Osteoblast (primary cell): ENCODE measurements around the gene CPLANE1. TPM values are rescaled to one million over a fixed set of nuclear protein-coding genes. Genes with fewer than 3 reads are reported as not detected.
A peak's percentile ranks its signal among the peaks of the same experiment; 100 is the strongest.

Source experiments
- DNase-seq: peaks from one replicate; pipeline ENCODE4 v3.0.0; 2011; ENCODE audit warnings: low spot score, mixed read lengths; ENCODE audit not compliant: insufficient read length; ENCODE audit errors: missing footprints
- H2AFZ ChIP-seq: 2 replicates; pipeline ENCODE4 v1.6.0; 2011; ENCODE audit warnings: mild to moderate bottlenecking, low read length
- H3K27ac ChIP-seq: 2 replicates; pipeline ENCODE4 v1.5.1; 2011; ENCODE audit warnings: mild to moderate bottlenecking, low read depth, low read length, moderate library complexity
- H3K27me3 ChIP-seq: 2 replicates; pipeline ENCODE4 v1.6.0; 2012; ENCODE audit warnings: mild to moderate bottlenecking, control low read depth, inconsistent platforms, low read length, moderate library complexity; ENCODE audit not compliant: insufficient read depth
- H3K36me3 ChIP-seq: 2 replicates; pipeline ENCODE4 v1.5.1; 2011; ENCODE audit warnings: mild to moderate bottlenecking, low read length, control low read depth, moderate library complexity; ENCODE audit not compliant: insufficient read depth
- H3K4me1 ChIP-seq: 2 replicates; pipeline ENCODE4 v1.5.1; 2011; ENCODE audit warnings: mild to moderate bottlenecking, low read length, control low read depth, moderate library complexity; ENCODE audit not compliant: insufficient read depth
- H3K4me2 ChIP-seq: 2 replicates; pipeline ENCODE4 v1.6.0; 2011; ENCODE audit warnings: mild to moderate bottlenecking, low read length; ENCODE audit not compliant: insufficient read depth
- H3K4me3 ChIP-seq: fragments of 200-600 bp; sonication (generic); 3 replicates; pipeline ENCODE4 v1.5.1; 2012; ENCODE audit warnings: mild to moderate bottlenecking, low read length, inconsistent platforms; ENCODE audit not compliant: insufficient read depth
- H3K79me2 ChIP-seq: 2 replicates; pipeline ENCODE4 v1.6.0; 2012; ENCODE audit warnings: mild to moderate bottlenecking, low read length, control low read depth, inconsistent platforms; ENCODE audit not compliant: insufficient read depth
- H3K9me3 ChIP-seq: 2 replicates; pipeline ENCODE4 v1.5.1; 2011; ENCODE audit warnings: low read depth, low read length, control low read depth
- H4K20me1 ChIP-seq: 2 replicates; pipeline ENCODE4 v1.6.0; 2012; ENCODE audit warnings: mild to moderate bottlenecking, low read length, control low read depth; ENCODE audit not compliant: insufficient read depth
- total RNA-seq: library from RNA; depleted of rRNA; stranded (reverse); fragments of >200 nt; gene quantifications from 2 replicates; pipeline ENCODE4 v1.2.3, GENCODE V29; 2012
- TF ChIP-seq, protein P1 (sequence below): IDR thresholded peaks from 2 replicates; pipeline ENCODE4 v1.5.1; 2011; ENCODE audit warnings: mild to moderate bottlenecking, low read depth, low read length, moderate library complexity; ENCODE audit errors: extremely low read depth

Gene CPLANE1
- total RNA-seq, 1 donor, result 52.1 TPM

DNA sequence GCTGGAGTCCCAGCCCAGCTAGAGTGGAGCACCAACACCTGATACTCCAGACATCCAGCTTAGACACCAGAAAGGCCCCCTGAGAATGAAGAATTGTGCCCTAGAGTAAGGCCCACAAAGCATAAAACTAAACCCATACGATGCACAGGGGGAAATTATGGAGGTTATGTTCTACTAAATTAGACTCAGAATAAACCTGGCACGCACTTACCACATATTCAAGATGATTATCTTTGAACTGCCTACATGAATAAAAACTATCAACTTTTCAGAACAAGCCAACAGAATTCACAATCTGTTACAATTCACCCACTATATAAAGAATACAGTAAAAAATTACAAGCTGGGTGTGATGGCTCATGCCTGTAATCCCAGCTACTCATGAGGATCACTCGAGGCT is 168.5 kb downstream of the CPLANE1 start:
- DNase-seq, result no peak
- no peaks in the 10 kb centered on the region for H3K79me2 ChIP-seq
- H3K9me3 ChIP-seq, result no peaks in the 10 kb centered on the region
- H3K4me2 ChIP-seq, result no peak overlapping the region
- no peak overlapping the region for H2AFZ ChIP-seq
- TF ChIP-seq, protein P1, sequence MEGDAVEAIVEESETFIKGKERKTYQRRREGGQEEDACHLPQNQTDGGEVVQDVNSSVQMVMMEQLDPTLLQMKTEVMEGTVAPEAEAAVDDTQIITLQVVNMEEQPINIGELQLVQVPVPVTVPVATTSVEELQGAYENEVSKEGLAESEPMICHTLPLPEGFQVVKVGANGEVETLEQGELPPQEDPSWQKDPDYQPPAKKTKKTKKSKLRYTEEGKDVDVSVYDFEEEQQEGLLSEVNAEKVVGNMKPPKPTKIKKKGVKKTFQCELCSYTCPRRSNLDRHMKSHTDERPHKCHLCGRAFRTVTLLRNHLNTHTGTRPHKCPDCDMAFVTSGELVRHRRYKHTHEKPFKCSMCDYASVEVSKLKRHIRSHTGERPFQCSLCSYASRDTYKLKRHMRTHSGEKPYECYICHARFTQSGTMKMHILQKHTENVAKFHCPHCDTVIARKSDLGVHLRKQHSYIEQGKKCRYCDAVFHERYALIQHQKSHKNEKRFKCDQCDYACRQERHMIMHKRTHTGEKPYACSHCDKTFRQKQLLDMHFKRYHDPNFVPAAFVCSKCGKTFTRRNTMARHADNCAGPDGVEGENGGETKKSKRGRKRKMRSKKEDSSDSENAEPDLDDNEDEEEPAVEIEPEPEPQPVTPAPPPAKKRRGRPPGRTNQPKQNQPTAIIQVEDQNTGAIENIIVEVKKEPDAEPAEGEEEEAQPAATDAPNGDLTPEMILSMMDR, result no peak
- no peaks in the 10 kb centered on the region for H4K20me1 ChIP-seq
- no peaks in the 10 kb centered on the region for H3K4me1 ChIP-seq
- H3K27me3 ChIP-seq, result no peaks in the 10 kb centered on the region
- H3K36me3 ChIP-seq, result peaks cover 12% of the 10 kb centered on the region
- H3K27ac ChIP-seq, result no peak overlapping the region
- no peak overlapping the region for H3K4me3 ChIP-seq

DNA sequence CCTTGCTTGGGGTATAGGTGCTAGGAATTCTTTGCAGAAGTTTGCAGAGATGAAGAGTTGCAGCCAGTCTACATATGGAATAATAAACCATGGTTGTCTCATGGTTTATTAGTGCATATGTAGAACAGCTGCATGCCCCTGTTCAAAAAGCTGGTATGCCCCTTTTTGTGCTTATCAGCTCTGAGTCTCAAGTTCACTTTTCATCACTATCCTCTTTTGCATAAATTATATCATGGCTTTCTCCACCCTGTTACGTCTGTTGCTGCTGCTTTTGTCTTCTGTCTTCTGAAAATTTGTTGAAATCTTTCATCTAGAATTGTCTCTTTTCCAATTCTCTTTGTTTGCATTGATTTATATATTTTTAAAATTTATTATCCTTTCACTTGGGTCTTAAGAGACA is 172.0 kb downstream of the CPLANE1 start:
- no peaks in the 10 kb centered on the region for H3K27me3 ChIP-seq
- H3K36me3 ChIP-seq, result peaks cover 10% of the 10 kb centered on the region
- DNase-seq, result no peak
- no peak overlapping the region for H3K27ac ChIP-seq
- no peak overlapping the region for H2AFZ ChIP-seq
- no peaks in the 10 kb centered on the region for H3K4me1 ChIP-seq
- TF ChIP-seq, protein P1, result no peak
- H3K4me3 ChIP-seq, result no peak overlapping the region
- H3K4me2 ChIP-seq, result no peak overlapping the region
- no peaks in the 10 kb centered on the region for H3K79me2 ChIP-seq
- H4K20me1 ChIP-seq, result no peaks in the 10 kb centered on the region
- H3K9me3 ChIP-seq, result no peaks in the 10 kb centered on the region

DNA sequence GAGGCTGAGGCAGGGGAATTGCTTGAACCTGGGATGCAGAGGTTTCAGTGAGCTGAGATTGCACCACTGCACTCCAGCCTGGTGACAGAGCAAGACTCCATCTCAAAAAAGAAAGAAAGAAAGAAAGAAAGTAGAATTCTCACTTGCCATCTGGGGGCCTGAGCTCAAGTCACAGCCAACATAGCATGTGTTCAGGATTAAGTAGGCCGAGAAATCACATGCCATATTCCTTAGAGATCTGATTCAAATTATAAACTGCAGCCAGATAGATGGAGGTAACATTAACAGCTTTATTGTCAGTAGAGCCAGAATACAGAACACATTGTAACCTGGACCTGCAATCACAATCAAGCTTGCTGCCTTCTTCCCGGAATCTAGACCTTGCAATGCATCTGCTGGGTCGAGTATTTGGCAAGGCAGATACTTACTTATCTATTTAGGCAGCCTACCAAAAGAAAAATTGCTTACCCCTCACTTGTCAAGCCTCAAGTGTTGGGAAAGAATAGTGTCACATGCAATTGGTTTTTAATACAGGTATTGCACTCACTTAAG is 173.7 kb downstream of the CPLANE1 start:
- TF ChIP-seq, protein P1, result no peak
- H2AFZ ChIP-seq, result no peak overlapping the region
- H3K4me2 ChIP-seq, result no peak overlapping the region
- H3K36me3 ChIP-seq, result peaks cover 10% of the 10 kb centered on the region
- peaks cover 12% of the 10 kb centered on the region for H3K4me1 ChIP-seq
- no peaks in the 10 kb centered on the region for H3K79me2 ChIP-seq
- H3K9me3 ChIP-seq, result no peaks in the 10 kb centered on the region
- no peak overlapping the region for H3K4me3 ChIP-seq
- H3K27me3 ChIP-seq, result no peaks in the 10 kb centered on the region
- H3K27ac ChIP-seq, result no peak overlapping the region
- H4K20me1 ChIP-seq, result no peaks in the 10 kb centered on the region
- DNase-seq, result no peak

DNA sequence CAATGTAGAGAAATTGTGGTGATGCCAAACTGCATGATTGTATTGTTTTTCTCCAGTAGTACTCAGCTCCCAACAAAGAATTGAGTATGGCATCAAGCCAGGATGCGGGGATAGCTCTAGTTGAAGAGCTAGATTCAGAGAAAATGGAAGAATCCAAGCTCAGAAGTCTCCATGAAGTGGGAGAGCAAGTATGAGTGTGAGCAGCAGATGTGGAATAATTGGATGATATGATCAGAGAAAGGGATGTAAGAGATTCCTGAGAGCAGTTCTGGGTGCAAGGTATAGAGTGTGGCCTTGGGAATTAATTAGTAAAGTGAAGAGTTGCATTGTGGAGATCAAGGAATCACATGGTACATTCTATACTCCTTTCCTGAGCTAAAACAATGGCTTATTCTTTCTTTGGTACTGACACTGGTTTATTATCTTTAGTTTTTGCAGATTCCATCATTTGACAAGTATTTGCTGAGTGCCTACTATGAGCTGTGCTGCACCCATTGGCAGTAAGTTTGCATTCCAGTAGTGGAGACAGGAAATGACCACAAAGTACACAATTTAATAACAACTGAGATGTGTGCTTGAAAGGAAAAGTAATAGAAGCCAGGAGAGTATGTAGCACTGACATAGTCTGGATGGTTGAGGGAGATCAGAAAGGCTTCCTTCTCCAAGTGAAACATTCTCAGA is 177.1 kb downstream of the CPLANE1 start:
- H3K27ac ChIP-seq, result peak overlapping the region; percentile 66
- TF ChIP-seq, protein P1, result no peak
- DNase-seq, result peak; percentile 44

More for the DNA sequence above, 177.1 kb downstream of the CPLANE1 start:
- Histone ChIP-seq H3K4me2 (peak overlapping the region; percentile 52), H3K4me1 (peaks cover 13% of the 10 kb centered on the region), H3K36me3 (no peaks in the 10 kb centered on the region), H3K79me2 (no peaks in the 10 kb centered on the region), H4K20me1 (no peaks in the 10 kb centered on the region), H2AFZ (no peak overlapping the region), H3K4me3 (no peak overlapping the region), H3K9me3 (no peaks in the 10 kb centered on the region), H3K27me3 (no peaks in the 10 kb centered on the region)
